HK-2 (cell line): ENCODE measurements around the gene RAMAC.
"Not testable (repeated sequence)": the region's sequence is repeated elsewhere in the genome, so short reads cannot be mapped to it uniquely, and the experiment has no call there.

ENCODE experiments used
- DNase-seq: peaks from one replicate; pipeline ENCODE4 v3.0.0-alpha.2; 2018; ENCODE audit not compliant: unreplicated experiment

RAMAC gene

DNA sequence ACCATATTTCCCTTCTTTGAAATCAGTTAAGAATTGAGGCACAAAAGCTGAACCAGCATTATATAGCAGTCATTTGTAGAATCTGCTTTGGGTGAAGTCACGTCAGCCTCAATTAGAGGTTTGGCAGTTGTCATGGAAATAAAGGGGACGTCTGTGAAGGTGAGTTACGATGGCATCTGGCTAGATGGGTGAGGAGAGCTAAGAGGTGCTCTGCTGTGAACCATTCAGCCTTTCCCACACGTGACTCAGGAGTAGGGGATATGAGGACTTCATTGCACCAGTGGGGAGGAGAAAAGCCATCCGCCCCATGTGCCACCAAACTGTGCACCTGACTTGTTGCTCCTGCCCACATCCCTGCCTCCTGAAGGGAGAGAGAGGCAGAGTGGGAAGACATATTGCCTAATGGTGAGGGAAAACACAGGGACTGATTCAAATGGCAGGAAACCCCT lies 28.2 kb downstream of the RAMAC start:
- DNase-seq, result no peak

GRCh38 chr15:83015361-83015760 lies 29.4 kb downstream of the RAMAC start:
- no peak for DNase-seq

- DNase-seq, result no peak
Measured at GRCh38 chr15:83016906-83017305, 30.9 kb downstream of the RAMAC start.

DNA sequence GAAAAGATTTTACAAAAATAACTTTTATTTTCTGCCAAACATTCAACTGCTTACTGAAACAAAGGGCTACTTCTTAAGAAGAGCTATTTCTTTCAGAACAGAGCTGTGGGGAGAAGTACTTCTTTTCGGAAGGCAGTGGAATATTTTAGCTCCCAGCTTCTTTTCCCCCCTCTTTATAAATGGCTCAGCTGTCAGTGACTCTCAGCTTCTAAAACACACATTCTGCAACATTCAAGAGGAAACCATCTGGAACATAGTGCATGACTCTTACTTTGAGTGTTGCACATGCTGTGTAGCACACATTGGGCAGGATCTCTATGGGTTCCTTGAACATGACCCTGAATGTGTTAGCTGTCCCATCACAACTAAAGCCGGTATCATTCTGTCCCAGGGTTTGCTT lies 32.4 kb downstream of the RAMAC start:
- no peak for DNase-seq

DNA sequence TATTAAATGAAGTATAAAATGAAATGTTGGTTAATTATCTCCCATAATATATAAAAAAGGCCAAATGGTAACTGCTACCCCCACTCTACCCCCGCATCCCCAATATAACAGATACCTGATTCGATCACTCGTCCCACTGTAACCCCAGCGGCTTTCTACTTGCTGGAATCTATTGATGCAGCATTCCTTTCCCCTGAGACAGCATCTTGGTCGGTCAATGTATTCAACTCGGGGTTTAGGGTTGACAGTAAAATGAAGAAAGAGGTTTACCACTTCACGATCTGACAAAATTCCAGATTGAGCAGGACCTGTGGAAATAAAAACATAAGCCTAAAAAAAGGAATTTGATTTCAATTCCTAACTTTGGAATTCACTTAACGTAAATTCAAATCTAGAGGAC lies 44.0 kb downstream of the RAMAC start:
- DNase-seq, result no peak

DNA sequence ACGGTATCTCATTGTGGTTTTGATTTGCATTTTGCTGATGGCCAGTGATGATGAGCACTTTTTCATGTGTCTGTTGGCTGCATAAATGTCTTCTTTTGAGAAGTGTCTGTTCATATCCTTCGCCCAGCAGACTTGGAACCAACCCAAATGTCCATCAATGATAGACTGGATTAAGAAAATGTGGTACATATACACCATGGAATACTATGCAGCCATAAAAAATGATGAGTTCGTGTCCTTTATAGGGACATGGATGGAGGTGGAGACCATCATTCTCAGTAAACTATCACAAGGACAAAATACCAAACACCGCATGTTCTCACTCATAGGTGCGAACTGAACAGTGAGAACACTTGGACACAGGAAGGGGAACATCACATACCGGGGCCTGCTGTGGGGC lies 45.2 kb downstream of the RAMAC start:
- DNase-seq, result not testable (repeated sequence)

DNA sequence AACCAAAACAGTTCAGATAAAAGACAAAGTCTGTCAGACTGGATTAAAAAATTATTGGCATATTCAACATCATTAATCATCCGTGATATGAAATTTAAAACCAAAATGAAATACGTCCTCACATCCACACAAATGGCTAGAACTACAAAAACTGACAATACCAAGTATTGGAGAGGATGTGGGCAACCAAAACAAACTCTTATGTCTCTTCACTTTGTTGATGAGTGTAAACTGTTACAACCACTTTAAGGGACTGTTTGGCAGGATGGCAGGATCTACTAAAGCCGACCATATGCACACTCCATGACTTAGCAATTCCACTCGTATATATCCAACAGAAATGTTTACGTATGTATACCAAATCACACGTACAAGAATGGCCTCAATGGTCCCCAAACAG lies 50.2 kb downstream of the RAMAC start:
- no peak for DNase-seq

GRCh38 chr15:83039206-83039605 lies 53.2 kb downstream of the RAMAC start:
- DNase-seq, result no peak
